ENCODE measurements around the gene SLCO2A1.

Gene SLCO2A1

DNA sequence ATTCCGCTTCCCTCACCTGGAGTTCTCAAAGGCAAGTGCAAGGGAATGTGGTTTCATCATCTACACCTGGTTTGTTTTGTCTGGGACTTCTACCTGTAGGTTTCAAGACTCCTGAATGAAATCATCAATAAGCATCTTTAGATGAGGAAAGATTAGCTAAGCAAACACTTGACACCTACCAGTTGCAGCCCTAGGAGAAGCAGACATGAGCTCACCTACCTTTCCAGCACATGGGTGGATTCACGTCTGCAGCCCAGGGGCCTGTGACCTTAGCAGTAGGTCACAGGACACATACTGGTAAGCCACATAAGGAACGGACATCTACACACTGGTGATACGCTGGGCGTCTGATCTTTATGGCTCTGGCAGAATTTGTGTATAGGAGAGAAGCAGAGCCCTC is 26.7 kb downstream of the SLCO2A1 start (continued):
- TF ChIP-seq, protein P1, sequence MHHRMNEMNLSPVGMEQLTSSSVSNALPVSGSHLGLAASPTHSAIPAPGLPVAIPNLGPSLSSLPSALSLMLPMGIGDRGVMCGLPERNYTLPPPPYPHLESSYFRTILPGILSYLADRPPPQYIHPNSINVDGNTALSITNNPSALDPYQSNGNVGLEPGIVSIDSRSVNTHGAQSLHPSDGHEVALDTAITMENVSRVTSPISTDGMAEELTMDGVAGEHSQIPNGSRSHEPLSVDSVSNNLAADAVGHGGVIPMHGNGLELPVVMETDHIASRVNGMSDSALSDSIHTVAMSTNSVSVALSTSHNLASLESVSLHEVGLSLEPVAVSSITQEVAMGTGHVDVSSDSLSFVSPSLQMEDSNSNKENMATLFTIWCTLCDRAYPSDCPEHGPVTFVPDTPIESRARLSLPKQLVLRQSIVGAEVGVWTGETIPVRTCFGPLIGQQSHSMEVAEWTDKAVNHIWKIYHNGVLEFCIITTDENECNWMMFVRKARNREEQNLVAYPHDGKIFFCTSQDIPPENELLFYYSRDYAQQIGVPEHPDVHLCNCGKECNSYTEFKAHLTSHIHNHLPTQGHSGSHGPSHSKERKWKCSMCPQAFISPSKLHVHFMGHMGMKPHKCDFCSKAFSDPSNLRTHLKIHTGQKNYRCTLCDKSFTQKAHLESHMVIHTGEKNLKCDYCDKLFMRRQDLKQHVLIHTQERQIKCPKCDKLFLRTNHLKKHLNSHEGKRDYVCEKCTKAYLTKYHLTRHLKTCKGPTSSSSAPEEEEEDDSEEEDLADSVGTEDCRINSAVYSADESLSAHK (tag by site-specific recombination; IDR thresholded peaks at IDR 0.05), result no peak
- TF ChIP-seq OSR2 (tag by site-specific recombination; IDR thresholded peaks at IDR 0.05) (no peak), ZNF223 (tag by site-specific recombination; IDR thresholded peaks at IDR 0.05) (no peak), ZNF473 (tag by site-specific recombination; IDR thresholded peaks at IDR 0.05) (no peak), ZNF121 (tag by site-specific recombination; IDR thresholded peaks at IDR 0.05) (no peak), ZBTB48 (tag by site-specific recombination; IDR thresholded peaks at IDR 0.05) (no peak), ZNF707 (tag by site-specific recombination; IDR thresholded peaks at IDR 0.05) (no peak)

DNA sequence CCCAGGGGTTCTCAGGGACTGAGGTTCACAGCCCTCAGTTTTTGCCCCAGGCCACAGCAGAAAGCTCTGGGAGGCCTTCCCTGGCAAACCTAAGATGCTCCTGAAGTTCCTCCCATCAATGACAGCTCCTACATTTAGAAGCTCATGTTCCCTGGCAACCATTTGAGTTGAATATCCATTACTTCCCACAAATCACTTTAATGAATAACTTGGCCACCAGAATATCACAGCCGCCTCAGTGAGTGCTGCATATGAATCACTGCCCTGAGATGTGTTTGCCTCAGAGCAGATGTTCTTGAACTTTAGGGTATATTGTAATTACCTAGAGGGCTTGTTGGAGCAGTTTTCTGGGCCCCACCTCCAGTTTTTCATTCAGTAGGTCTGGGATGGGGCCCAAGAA is 27.4 kb downstream of the SLCO2A1 start:
- ChIA-PET CTCF (interaction anchor here (0.6 to 0.7 kb wide), 3 partner anchors 17 to 615 kb away, joined by 3 to 5 read pairs (median 3); no protein-coding TSS in a partner anchor), POLR2A (no interaction called here)
- Histone ChIP-seq H3K9me3 (ENCODE audit: control insufficient read depth, insufficient read depth, low read depth, low read length) (no peaks in the 10 kb centered on the region), H3K4me3 (ENCODE audit: low read depth, low read length) (no peak overlapping the region), H3K4me1 (ENCODE audit: control insufficient read depth, insufficient read depth, low read length) (no peaks in the 10 kb centered on the region), H3K27ac (ENCODE audit: extremely low read depth, low read depth, low read length) (no peak overlapping the region), H3K36me3 (ENCODE audit: control insufficient read depth in 2 of 2, insufficient read depth in 1 of 2, low read length in 2 of 2) (no peaks in the 10 kb centered on the region)
- TF ChIP-seq, protein P2, sequence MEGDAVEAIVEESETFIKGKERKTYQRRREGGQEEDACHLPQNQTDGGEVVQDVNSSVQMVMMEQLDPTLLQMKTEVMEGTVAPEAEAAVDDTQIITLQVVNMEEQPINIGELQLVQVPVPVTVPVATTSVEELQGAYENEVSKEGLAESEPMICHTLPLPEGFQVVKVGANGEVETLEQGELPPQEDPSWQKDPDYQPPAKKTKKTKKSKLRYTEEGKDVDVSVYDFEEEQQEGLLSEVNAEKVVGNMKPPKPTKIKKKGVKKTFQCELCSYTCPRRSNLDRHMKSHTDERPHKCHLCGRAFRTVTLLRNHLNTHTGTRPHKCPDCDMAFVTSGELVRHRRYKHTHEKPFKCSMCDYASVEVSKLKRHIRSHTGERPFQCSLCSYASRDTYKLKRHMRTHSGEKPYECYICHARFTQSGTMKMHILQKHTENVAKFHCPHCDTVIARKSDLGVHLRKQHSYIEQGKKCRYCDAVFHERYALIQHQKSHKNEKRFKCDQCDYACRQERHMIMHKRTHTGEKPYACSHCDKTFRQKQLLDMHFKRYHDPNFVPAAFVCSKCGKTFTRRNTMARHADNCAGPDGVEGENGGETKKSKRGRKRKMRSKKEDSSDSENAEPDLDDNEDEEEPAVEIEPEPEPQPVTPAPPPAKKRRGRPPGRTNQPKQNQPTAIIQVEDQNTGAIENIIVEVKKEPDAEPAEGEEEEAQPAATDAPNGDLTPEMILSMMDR (tag by site-specific recombination; IDR thresholded peaks at IDR 0.05), result no peak
- TF ChIP-seq, protein P3, sequence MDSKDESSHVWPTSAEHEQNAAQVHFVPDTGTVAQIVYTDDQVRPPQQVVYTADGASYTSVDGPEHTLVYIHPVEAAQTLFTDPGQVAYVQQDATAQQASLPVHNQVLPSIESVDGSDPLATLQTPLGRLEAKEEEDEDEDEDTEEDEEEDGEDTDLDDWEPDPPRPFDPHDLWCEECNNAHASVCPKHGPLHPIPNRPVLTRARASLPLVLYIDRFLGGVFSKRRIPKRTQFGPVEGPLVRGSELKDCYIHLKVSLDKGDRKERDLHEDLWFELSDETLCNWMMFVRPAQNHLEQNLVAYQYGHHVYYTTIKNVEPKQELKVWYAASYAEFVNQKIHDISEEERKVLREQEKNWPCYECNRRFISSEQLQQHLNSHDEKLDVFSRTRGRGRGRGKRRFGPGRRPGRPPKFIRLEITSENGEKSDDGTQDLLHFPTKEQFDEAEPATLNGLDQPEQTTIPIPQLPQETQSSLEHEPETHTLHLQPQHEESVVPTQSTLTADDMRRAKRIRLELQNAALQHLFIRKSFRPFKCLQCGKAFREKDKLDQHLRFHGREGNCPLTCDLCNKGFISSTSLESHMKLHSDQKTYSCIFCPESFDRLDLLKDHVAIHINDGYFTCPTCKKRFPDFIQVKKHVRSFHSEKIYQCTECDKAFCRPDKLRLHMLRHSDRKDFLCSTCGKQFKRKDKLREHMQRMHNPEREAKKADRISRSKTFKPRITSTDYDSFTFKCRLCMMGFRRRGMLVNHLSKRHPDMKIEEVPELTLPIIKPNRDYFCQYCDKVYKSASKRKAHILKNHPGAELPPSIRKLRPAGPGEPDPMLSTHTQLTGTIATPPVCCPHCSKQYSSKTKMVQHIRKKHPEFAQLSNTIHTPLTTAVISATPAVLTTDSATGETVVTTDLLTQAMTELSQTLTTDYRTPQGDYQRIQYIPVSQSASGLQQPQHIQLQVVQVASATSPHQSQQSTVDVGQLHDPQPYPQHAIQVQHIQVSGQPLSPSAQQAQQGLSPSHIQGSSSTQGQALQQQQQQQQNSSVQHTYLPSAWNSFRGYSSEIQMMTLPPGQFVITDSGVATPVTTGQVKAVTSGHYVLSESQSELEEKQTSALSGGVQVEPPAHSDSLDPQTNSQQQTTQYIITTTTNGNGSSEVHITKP (tag by site-specific recombination; IDR thresholded peaks at IDR 0.05), result no peak
- TF ChIP-seq, protein P4, sequence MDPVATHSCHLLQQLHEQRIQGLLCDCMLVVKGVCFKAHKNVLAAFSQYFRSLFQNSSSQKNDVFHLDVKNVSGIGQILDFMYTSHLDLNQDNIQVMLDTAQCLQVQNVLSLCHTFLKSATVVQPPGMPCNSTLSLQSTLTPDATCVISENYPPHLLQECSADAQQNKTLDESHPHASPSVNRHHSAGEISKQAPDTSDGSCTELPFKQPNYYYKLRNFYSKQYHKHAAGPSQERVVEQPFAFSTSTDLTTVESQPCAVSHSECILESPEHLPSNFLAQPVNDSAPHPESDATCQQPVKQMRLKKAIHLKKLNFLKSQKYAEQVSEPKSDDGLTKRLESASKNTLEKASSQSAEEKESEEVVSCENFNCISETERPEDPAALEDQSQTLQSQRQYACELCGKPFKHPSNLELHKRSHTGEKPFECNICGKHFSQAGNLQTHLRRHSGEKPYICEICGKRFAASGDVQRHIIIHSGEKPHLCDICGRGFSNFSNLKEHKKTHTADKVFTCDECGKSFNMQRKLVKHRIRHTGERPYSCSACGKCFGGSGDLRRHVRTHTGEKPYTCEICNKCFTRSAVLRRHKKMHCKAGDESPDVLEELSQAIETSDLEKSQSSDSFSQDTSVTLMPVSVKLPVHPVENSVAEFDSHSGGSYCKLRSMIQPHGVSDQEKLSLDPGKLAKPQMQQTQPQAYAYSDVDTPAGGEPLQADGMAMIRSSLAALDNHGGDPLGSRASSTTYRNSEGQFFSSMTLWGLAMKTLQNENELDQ (tag by site-specific recombination; IDR thresholded peaks at IDR 0.05; ENCODE audit: low read depth), result no peak
- TF ChIP-seq, protein P5, sequence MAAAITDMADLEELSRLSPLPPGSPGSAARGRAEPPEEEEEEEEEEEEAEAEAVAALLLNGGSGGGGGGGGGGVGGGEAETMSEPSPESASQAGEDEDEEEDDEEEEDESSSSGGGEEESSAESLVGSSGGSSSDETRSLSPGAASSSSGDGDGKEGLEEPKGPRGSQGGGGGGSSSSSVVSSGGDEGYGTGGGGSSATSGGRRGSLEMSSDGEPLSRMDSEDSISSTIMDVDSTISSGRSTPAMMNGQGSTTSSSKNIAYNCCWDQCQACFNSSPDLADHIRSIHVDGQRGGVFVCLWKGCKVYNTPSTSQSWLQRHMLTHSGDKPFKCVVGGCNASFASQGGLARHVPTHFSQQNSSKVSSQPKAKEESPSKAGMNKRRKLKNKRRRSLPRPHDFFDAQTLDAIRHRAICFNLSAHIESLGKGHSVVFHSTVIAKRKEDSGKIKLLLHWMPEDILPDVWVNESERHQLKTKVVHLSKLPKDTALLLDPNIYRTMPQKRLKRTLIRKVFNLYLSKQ (tag by site-specific recombination; IDR thresholded peaks at IDR 0.05; ENCODE audit: borderline replicate concordance), result no peak
- TF ChIP-seq, protein P6, sequence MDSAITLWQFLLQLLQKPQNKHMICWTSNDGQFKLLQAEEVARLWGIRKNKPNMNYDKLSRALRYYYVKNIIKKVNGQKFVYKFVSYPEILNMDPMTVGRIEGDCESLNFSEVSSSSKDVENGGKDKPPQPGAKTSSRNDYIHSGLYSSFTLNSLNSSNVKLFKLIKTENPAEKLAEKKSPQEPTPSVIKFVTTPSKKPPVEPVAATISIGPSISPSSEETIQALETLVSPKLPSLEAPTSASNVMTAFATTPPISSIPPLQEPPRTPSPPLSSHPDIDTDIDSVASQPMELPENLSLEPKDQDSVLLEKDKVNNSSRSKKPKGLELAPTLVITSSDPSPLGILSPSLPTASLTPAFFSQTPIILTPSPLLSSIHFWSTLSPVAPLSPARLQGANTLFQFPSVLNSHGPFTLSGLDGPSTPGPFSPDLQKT (IDR thresholded peaks at IDR 0.05; ENCODE audit: borderline replicate concordance, low read depth, low read length), result no peak
- TF ChIP-seq ZNF624 (tag by site-specific recombination; IDR thresholded peaks at IDR 0.05) (no peak), ZNF843 (tag by site-specific recombination; IDR thresholded peaks at IDR 0.05) (no peak), KLF9 (tag by site-specific recombination; IDR thresholded peaks at IDR 0.05; ENCODE audit: low read depth) (no peak), ZNF202 (tag by site-specific recombination; IDR thresholded peaks at IDR 0.05; ENCODE audit: borderline replicate concordance) (no peak), SP7 (tag by site-specific recombination; IDR thresholded peaks at IDR 0.05) (no peak), ZNF677 (tag by site-specific recombination; IDR thresholded peaks at IDR 0.05) (no peak), ZNF24 (tag by site-specific recombination; IDR thresholded peaks at IDR 0.05) (no peak)
- TF ChIP-seq, protein P7, sequence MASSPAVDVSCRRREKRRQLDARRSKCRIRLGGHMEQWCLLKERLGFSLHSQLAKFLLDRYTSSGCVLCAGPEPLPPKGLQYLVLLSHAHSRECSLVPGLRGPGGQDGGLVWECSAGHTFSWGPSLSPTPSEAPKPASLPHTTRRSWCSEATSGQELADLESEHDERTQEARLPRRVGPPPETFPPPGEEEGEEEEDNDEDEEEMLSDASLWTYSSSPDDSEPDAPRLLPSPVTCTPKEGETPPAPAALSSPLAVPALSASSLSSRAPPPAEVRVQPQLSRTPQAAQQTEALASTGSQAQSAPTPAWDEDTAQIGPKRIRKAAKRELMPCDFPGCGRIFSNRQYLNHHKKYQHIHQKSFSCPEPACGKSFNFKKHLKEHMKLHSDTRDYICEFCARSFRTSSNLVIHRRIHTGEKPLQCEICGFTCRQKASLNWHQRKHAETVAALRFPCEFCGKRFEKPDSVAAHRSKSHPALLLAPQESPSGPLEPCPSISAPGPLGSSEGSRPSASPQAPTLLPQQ (tag by site-specific recombination; IDR thresholded peaks at IDR 0.05), result no peak
- TF ChIP-seq, protein P8, sequence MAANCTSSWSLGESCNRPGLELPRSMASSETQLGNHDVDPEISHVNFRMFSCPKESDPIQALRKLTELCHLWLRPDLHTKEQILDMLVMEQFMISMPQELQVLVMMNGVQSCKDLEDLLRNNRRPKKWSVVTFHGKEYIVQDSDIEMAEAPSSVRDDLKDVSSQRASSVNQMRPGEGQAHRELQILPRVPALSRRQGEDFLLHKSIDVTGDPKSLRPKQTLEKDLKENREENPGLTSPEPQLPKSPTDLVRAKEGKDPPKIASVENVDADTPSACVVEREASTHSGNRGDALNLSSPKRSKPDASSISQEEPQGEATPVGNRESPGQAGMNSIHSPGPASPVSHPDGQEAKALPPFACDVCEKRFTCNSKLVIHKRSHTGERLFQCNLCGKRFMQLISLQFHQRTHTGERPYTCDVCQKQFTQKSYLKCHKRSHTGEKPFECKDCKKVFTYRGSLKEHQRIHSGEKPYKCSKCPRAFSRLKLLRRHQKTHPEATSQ (tag by site-specific recombination; IDR thresholded peaks at IDR 0.05), result no peak
